ENCODE measurements around the gene NOD2.

- TF ChIP-seq CTCF (conservative IDR thresholded peaks at IDR 0.05) (peak; percentile 55), EZH2 (IDR thresholded peaks at IDR 0.05; ENCODE audit: low read depth) (no peak)
These were observed 16.1 kb upstream of the NOD2 start for GRCh38 chr16:50677351-50677750.
